Measurements from ENCODE around the gene CUL7.

Gene CUL7

DNA sequence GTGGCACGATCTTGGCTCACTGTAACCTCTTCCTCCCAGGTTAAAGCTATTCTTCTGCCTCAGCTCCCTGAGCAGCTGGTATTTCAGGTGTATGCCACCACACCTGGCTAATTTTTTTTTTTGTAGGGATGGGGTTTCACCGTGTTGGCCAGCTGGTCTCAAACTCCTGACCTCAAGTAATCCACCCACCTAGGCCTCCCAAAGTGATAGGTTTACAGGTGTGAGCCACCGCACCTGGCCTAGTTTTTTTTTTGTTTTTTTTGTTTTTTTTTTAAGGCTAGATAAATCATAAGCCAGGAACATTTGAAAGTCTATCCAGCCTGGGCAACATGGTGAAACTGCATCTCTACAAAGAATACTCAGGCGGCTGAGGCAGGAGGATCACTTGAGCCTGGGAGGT, 21.3 kb downstream of the CUL7 start:
- H3K36me3 ChIP-seq (ENCODE audit: insufficient read depth, low read length), result peaks cover 71% of the 10 kb centered on the region
- H3K27me3 ChIP-seq (ENCODE audit: insufficient read depth, low read length, poor library complexity), result no peaks in the 10 kb centered on the region
- no peak overlapping the region for H3K4me2 ChIP-seq (ENCODE audit: insufficient read depth, low read length)
- no peak for DNase-seq
- peaks cover under 1% of the 10 kb centered on the region; the same call in 1 of the 2 replicates for H3K79me2 ChIP-seq (ENCODE audit: insufficient read depth, low read length)
- no peak overlapping the region for H3K4me3 ChIP-seq (ENCODE audit: low read depth in 1 of 2, low read length in 2 of 2)
- no peak for TF ChIP-seq EZH2 (IDR thresholded peaks at IDR 0.05; ENCODE audit: borderline replicate concordance, low read depth, low read length, severe bottlenecking)
- TF ChIP-seq, protein P1, sequence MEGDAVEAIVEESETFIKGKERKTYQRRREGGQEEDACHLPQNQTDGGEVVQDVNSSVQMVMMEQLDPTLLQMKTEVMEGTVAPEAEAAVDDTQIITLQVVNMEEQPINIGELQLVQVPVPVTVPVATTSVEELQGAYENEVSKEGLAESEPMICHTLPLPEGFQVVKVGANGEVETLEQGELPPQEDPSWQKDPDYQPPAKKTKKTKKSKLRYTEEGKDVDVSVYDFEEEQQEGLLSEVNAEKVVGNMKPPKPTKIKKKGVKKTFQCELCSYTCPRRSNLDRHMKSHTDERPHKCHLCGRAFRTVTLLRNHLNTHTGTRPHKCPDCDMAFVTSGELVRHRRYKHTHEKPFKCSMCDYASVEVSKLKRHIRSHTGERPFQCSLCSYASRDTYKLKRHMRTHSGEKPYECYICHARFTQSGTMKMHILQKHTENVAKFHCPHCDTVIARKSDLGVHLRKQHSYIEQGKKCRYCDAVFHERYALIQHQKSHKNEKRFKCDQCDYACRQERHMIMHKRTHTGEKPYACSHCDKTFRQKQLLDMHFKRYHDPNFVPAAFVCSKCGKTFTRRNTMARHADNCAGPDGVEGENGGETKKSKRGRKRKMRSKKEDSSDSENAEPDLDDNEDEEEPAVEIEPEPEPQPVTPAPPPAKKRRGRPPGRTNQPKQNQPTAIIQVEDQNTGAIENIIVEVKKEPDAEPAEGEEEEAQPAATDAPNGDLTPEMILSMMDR (IDR thresholded peaks at IDR 0.05; ENCODE audit: borderline replicate concordance, extremely low read depth, low read length, poor library complexity, severe bottlenecking), result no peak
- H4K20me1 ChIP-seq (ENCODE audit: insufficient read depth, low read length), result peaks cover 3% of the 10 kb centered on the region; the same call in 1 of the 2 replicates
- no peak overlapping the region for H2AFZ ChIP-seq (ENCODE audit: low read depth, low read length)
- H3K27ac ChIP-seq (ENCODE audit: low read length), result no peak overlapping the region
- H3K9ac ChIP-seq (ENCODE audit: low read depth, low read length), result no peak overlapping the region
- no peaks in the 10 kb centered on the region for H3K4me1 ChIP-seq (ENCODE audit: insufficient read depth, low read length)
- no peaks in the 10 kb centered on the region for H3K9me3 ChIP-seq (ENCODE audit: insufficient read depth, low read length, severe bottlenecking)
- ATAC-seq (ENCODE audit: insufficient read depth, low read depth), result no peak

DNA sequence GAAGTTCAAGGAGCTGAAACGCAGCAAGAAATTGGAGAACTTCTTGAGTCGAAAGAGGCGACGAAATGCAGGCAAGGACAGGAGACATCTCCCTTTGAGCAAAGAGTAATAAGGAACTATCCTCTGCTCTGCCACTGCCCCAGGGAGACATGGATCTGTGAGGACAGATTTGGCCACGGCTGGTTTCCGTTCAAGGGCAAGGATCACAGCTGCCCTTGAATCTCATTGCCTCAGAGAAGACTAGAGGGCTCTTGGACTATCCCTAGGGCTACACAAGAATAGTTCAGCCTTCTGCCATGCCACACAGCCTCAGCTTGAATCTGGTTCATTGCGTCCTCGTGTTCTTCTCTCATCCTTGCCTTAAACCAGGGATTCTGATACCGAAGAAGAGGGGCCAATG, 24.5 kb downstream of the CUL7 start:
- peaks cover 4% of the 10 kb centered on the region; the same call in 1 of the 2 replicates for H3K4me1 ChIP-seq (ENCODE audit: insufficient read depth, low read length)
- DNase-seq, result no peak
- H3K4me3 ChIP-seq (ENCODE audit: low read depth in 1 of 2, low read length in 2 of 2), result no peak overlapping the region
- H3K9ac ChIP-seq (ENCODE audit: low read depth, low read length), result no peak overlapping the region
- H3K27ac ChIP-seq (ENCODE audit: low read length), result no peak overlapping the region
- no peak for ATAC-seq (ENCODE audit: insufficient read depth, low read depth)
- peaks cover 12% of the 10 kb centered on the region for H3K79me2 ChIP-seq (ENCODE audit: insufficient read depth, low read length)
- peaks cover 78% of the 10 kb centered on the region for H3K36me3 ChIP-seq (ENCODE audit: insufficient read depth, low read length)
- peaks cover 9% of the 10 kb centered on the region for H4K20me1 ChIP-seq (ENCODE audit: insufficient read depth, low read length)
- TF ChIP-seq, protein P1 (IDR thresholded peaks at IDR 0.05; ENCODE audit: borderline replicate concordance, extremely low read depth, low read length, poor library complexity, severe bottlenecking), result no peak
- TF ChIP-seq EZH2 (IDR thresholded peaks at IDR 0.05; ENCODE audit: borderline replicate concordance, low read depth, low read length, severe bottlenecking), result no peak
- no peaks in the 10 kb centered on the region for H3K9me3 ChIP-seq (ENCODE audit: insufficient read depth, low read length, severe bottlenecking)
- H3K4me2 ChIP-seq (ENCODE audit: insufficient read depth, low read length), result no peak overlapping the region
- H3K27me3 ChIP-seq (ENCODE audit: insufficient read depth, low read length, poor library complexity), result no peaks in the 10 kb centered on the region
- no peak overlapping the region for H2AFZ ChIP-seq (ENCODE audit: low read depth, low read length)

DNA sequence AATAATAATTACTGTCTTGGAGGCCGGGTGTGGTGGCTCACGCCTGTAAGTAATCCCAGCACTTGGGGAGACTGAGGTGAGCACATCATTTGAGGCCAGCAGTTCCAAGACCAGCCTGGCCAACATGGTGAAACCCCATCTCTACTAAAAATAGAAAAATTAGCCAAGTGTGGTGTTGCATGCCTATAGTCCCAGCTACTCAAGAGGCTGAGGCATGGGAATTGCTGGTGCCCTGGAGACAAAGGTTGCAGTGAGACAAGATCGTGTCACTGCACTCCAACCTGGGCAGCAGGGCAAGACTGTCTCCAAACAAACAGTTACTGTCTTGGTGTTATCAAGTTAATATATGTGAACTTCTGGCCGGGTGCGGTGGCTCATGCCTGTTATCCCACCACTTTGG, 27.3 kb downstream of the CUL7 start:
- Histone ChIP-seq H3K27me3 (ENCODE audit: insufficient read depth, low read length, poor library complexity) (no peaks in the 10 kb centered on the region), H3K4me2 (ENCODE audit: insufficient read depth, low read length) (no peak overlapping the region), H2AFZ (ENCODE audit: low read depth, low read length) (no peak overlapping the region), H3K36me3 (ENCODE audit: insufficient read depth, low read length) (peaks cover 69% of the 10 kb centered on the region), H3K4me3 (ENCODE audit: low read depth in 1 of 2, low read length in 2 of 2) (no peak overlapping the region), H3K4me1 (ENCODE audit: insufficient read depth, low read length) (peaks cover 22% of the 10 kb centered on the region), H3K27ac (ENCODE audit: low read length) (no peak overlapping the region), H3K9me3 (ENCODE audit: insufficient read depth, low read length, severe bottlenecking) (no peaks in the 10 kb centered on the region), H4K20me1 (ENCODE audit: insufficient read depth, low read length) (peaks cover 18% of the 10 kb centered on the region), H3K9ac (ENCODE audit: low read depth, low read length) (no peak overlapping the region), H3K79me2 (ENCODE audit: insufficient read depth, low read length) (peaks cover 38% of the 10 kb centered on the region)
- ATAC-seq (ENCODE audit: insufficient read depth, low read depth) (no peak), DNase-seq (no peak)
- TF ChIP-seq EZH2 (IDR thresholded peaks at IDR 0.05; ENCODE audit: borderline replicate concordance, low read depth, low read length, severe bottlenecking), result no peak
- TF ChIP-seq, protein P1 (IDR thresholded peaks at IDR 0.05; ENCODE audit: borderline replicate concordance, extremely low read depth, low read length, poor library complexity, severe bottlenecking), result no peak

- peak overlapping the region; percentile 0; the same call in 1 of the 2 replicates for H3K4me2 ChIP-seq (ENCODE audit: insufficient read depth, low read length)
- no peaks in the 10 kb centered on the region for H3K27me3 ChIP-seq (ENCODE audit: insufficient read depth, low read length, poor library complexity)
- no peak for ATAC-seq (ENCODE audit: insufficient read depth, low read depth)
- H3K36me3 ChIP-seq (ENCODE audit: insufficient read depth, low read length), result peaks cover 75% of the 10 kb centered on the region
- H3K4me3 ChIP-seq (ENCODE audit: low read depth in 1 of 2, low read length in 2 of 2), result no peak overlapping the region
- H3K4me1 ChIP-seq (ENCODE audit: insufficient read depth, low read length), result peaks cover 38% of the 10 kb centered on the region
- no peak overlapping the region for H2AFZ ChIP-seq (ENCODE audit: low read depth, low read length)
- H3K9me3 ChIP-seq (ENCODE audit: insufficient read depth, low read length, severe bottlenecking), result no peaks in the 10 kb centered on the region
- no peak overlapping the region for H3K9ac ChIP-seq (ENCODE audit: low read depth, low read length)
- TF ChIP-seq EZH2 (IDR thresholded peaks at IDR 0.05; ENCODE audit: borderline replicate concordance, low read depth, low read length, severe bottlenecking), result no peak
- TF ChIP-seq, protein P1 (IDR thresholded peaks at IDR 0.05; ENCODE audit: borderline replicate concordance, extremely low read depth, low read length, poor library complexity, severe bottlenecking), result no peak
- peaks cover 18% of the 10 kb centered on the region for H4K20me1 ChIP-seq (ENCODE audit: insufficient read depth, low read length)
- peaks cover 44% of the 10 kb centered on the region for H3K79me2 ChIP-seq (ENCODE audit: insufficient read depth, low read length)
- no peak for DNase-seq
- no peak overlapping the region for H3K27ac ChIP-seq (ENCODE audit: low read length)
Measured at GRCh38 chr6:43024436-43024835, 29.2 kb downstream of the CUL7 start.
